KOPT-K1 (cell line): ENCODE measurements around the gene CTSD.

Source experiments
- H3K27ac ChIP-seq: fragments of 200-600 bp; sonication (generic); 2 replicates; pipeline ENCODE4 v1.5.1; 2016; ENCODE audit warnings: antibody characterized with exemption, mild to moderate bottlenecking, low read depth, low read length; ENCODE audit not compliant: poor library complexity, severe bottlenecking
- H3K36me3 ChIP-seq: fragments of 200-600 bp; sonication (generic); 2 replicates; pipeline ENCODE4 v1.5.1; 2017; ENCODE audit warnings: antibody characterized with exemption, mild to moderate bottlenecking, low read length, moderate library complexity; ENCODE audit not compliant: insufficient read depth
- H3K9me3 ChIP-seq: fragments of 200-600 bp; sonication (generic); 2 replicates; pipeline ENCODE4 v1.5.1; 2017; ENCODE audit warnings: antibody characterized with exemption, low read length, mild to moderate bottlenecking; ENCODE audit not compliant: insufficient read depth, poor library complexity, severe bottlenecking

CTSD gene

DNA sequence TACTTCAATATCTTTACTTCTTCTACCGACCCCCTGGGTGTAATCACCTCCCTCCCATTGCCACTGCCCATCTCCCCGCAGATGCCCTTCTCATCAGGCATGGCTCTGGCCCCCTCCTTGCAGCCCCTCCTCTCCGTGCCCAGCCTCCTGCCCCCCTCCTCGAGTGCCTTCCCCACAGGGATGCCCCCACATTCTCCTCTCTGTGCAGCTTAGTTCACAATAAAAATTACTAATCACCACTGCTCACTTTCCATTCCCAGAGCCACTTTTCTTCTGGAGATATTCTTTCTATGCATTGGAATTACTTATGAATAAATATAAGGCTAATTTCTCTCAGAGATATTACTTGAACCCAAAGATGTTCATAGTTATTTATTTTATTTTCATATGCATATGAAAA, 35.4 kb downstream of the CTSD start:
- Histone ChIP-seq H3K27ac (no peak overlapping the region), H3K36me3 (no peaks in the 10 kb centered on the region), H3K9me3 (no peaks in the 10 kb centered on the region)

DNA sequence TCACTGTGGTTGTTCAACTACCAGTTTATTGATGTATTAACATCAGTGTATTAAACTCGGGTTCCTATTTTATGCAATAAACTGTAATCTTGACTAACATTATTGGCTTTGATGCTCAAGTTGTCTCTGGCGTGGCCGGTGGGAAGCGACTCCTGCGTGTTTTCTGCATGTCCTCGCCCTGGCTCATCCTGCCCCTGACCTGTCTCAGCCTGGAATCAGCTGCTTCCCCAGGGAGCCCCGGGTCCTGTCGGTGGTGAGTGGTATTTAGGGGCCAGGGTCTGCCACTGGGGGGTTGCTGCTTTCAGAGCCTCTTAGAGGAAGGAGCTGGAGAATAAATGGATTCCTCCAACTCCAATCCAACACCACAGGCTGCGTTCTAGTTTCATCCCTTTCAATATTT, 35.9 kb downstream of the CTSD start:
- no peaks in the 10 kb centered on the region for H3K9me3 ChIP-seq
- no peaks in the 10 kb centered on the region for H3K36me3 ChIP-seq
- no peak overlapping the region for H3K27ac ChIP-seq

DNA sequence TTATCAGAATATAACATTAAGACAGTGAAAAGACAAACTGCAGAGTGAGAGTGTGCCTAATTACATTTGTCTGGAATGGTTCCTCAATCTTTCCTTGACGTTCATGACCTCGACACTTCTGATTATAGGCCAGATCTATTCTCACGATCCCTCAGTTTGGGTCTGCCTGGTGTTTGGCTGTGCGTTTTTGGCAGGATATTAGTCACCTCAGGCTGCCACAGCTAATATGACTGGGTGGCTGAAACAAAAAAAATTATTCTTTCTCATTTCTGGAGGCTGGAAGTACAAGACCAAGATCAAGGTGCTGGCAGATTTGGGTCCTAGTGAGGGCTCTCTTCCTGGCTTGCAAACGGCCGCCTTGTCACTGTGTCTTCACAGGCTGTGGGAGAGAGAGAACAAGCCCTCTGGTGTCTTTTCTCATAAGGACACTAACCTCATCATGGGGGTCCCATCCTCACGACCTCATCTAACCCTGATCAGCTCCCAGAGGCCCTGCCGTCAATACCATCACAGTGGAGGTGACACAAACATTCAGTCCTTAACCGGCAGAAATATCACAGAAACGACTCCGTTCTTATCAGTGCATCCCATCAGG, 36.5 kb downstream of the CTSD start:
- H3K27ac ChIP-seq: no peak overlapping the region
- H3K36me3 ChIP-seq: no peaks in the 10 kb centered on the region
- H3K9me3 ChIP-seq: no peaks in the 10 kb centered on the region

DNA sequence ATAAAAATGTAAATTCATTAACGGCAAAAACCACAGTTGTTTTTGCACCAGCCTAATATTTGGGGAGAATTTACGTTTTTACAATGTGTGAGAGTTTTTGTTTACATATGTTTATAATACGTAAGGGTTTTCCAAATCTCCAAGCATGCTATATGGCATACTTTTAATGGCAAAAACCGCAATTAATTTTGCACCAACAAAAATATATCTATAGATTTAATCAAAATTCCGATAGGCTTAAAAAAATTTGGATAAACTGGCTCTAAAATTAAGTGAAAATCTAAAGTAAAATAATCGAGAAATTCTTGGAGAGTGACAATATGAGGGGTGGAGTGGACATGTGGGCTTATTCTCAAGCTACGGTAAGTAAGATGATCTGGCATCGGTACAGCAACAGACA, 43.9 kb downstream of the CTSD start:
- Histone ChIP-seq H3K9me3 (no peaks in the 10 kb centered on the region), H3K27ac (no peak overlapping the region), H3K36me3 (no peaks in the 10 kb centered on the region)

DNA sequence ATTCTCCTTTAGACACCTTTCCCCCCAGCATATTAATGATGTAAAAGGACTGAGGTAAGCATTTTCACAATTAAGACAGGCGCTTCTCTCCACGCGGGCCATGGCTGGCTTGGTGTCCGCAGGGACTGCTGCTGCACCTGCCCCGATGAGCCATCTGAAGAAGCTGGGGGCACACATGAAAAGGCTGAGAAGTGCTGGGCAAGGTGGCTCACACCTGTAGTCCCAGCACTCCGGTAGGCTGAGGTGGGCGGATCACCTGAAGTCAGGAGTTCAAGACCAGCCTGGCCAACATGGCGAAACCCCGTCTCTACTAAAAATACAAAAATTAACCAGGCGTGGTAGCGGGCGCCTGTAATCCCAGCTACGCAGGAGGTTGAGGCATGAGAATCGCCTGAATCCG, 45.4 kb downstream of the CTSD start:
- no peaks in the 10 kb centered on the region for H3K9me3 ChIP-seq
- H3K36me3 ChIP-seq: no peaks in the 10 kb centered on the region
- H3K27ac ChIP-seq: no peak overlapping the region

DNA sequence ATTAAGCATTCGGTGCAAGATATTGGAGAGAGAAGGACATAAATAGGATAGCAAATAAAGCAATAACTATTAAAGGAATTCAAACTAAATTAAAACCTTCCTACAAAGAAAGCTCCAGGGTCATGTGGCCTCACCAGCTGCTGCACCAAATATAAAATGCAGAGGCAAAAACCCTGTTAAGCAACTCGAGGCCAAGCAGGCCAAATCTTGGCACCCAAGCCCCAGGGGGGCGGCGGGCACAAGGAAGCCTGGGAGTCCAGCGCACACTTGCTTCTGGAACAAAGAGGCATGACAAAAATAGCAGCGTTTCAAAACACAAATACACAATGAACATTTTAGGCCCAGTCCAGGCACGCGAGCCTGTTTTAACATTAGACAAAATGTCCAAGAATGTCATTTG, 46.0 kb downstream of the CTSD start:
- Histone ChIP-seq H3K9me3 (no peaks in the 10 kb centered on the region), H3K27ac (no peak overlapping the region), H3K36me3 (no peaks in the 10 kb centered on the region)

DNA sequence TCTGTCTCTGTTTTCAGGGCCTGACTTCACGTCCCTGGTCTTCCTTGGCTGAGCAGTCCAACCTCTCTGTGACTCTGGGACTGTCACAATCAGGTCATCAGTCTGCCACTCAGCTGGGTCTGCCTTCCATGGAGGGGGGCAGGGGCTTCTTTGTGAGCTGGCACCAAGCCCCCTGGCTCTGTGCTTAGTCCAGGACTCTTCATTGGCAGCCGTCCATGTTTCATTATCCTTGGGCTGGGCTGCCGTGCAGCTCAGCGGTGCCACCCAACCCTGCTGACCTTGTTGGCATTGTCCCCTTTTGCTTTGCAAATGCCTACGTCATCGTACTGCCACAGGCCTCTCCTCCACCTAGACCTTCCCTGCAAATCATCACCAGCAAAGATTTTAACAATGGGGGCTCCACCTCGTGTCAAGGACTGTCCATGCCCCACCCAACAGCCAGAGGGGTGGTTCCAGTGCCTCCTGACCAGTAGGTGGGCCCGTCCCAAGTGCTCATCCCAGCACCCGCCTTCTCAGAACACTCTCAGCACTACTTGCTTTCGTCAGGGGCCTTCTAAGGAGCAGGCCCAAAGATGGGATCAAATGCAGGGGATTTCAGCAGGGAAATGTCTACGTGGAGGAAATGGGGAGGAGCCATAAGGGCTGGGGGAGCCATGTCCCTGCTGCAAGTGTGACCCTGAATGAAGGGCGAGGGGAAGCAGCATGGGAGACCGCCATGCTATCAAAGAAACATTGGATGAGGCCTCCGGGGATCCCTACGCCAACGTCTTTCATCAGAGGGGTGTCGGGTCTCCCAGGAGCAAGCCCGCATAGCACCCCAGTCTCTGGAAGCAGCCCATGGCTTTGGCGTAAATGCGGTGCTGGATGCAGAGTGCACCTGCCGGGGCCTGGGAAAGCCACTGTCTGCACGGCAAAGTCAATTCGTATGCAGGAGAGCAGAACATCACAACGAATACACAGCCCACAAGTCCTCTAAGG, 48.5 kb downstream of the CTSD start:
- H3K36me3 ChIP-seq: no peaks in the 10 kb centered on the region
- no peaks in the 10 kb centered on the region for H3K9me3 ChIP-seq
- no peak overlapping the region for H3K27ac ChIP-seq

DNA sequence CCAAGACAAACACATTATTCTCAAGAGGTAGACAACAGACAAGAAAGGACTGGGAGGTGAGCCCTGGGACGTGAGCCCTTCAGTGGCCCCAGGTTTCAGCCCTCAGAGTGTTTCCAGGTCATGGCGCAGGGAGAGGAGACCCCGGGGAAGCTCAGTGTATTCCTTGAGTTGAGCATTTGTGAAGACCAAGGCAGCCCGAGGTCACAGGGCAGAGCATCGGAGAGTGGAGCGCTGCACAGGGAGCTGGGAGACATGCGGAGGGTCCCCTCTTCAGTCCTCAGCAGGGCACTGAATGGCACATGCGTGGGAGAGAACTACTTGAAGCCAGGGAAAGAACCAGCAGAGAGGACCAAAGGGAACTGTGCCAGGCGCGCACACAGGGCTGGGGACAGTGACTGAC, 55.0 kb downstream of the CTSD start:
- H3K27ac ChIP-seq: no peak overlapping the region
- H3K9me3 ChIP-seq: peaks cover 8% of the 10 kb centered on the region
- no peaks in the 10 kb centered on the region for H3K36me3 ChIP-seq

DNA sequence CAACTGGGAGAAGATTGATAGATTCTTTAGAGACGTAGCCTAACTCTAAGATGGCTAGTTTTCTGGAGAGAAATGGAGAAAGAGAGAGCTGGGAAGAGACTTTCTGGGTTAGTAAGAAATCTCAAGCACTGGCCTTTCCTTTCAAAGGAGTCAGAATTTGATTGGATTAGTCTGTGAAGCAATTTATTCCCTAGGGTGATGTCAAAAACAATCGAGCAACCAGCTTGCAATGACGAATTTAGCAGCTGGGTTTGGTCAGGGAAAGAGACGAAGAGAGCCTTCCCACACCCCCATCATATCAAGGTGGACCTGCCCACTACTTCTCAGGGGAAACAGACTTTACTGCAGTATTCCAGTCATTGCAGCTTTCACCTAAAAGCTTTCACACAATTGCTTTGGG, 56.0 kb downstream of the CTSD start:
- Histone ChIP-seq H3K27ac (no peak overlapping the region), H3K9me3 (peaks cover 14% of the 10 kb centered on the region), H3K36me3 (no peaks in the 10 kb centered on the region)

DNA sequence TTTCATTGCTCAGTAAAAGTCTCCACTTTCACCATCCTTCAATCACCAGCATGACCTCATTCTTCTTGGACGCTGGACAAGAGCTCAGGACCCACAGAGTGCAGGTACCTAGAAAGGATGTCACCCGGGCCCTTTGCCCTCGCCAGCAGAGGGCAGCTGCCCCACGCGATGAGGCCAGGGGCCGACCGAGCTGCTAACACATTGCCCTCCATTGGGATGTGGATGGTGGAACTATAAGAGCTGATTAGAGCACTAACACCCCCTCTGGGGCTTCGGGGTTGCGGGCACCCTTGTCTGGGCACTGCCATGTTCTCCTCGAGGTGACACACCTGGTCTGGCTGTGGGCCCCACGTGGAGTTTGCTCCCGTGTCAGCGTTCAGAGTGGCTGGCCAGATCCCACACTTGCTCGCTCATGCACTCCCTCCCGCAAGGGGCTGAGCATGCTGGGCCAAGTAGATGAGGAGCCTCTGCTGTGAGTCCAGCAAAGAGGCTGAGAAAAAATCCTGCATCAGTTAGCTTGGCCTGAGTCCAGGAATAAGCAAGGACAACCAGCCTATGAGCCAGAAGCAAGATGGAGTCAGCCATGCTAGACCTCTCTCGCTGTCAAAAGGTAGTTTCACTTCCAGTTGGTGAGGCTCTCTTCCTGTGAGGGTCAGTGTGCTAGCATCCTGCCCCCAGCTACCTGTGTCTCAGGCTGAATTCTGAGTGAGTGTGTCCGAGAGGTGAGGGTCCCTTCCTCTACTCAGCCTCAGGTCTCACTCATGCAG, 56.9 kb downstream of the CTSD start:
- peak overlapping the region; percentile 67 for H3K27ac ChIP-seq
- no peaks in the 10 kb centered on the region for H3K36me3 ChIP-seq

DNA sequence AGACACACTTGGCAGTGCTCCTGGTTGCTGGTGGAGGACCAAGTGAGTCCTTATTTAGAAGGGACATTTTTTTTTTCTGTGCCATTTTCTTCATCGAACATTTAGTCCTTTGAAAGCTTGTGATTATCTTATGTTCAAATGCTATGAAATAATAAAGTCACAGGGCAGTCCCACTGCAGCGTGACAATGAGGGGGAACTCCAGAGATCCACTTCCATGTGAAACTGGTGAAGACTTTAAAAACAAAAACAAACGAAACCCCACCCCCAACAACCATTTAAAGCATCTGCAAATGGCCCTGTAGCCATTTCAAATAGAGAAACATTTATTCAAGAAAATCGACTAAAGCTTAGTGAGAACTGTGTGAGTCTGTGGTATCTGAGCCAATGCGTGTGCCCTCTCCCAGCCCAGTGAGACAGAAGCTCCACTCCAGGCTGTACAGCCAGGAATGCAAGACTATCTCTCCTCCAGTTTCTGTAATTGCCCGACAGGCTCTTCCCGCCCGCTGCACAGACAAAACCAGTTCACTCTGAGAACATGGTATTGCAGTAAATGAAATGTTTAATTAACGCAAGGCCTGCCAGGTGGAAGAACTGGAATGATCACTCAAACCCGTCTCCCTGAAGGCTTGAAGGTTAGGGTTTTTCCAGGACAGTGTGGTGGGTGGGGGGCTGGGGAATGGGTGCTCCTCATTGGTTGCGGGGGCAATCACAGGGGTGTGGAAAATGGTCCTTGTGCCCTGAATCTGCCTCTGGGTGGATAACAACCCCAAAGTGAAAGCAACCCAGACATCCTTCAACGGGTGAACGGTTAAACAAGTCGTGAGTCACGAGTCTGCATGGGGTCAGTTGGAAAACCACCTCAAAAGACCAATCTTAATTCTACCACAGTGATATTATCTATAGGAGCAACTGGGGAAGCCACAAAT, 58.3 kb downstream of the CTSD start:
- Histone ChIP-seq H3K27ac (peak overlapping the region; percentile 67), H3K36me3 (no peaks in the 10 kb centered on the region), H3K9me3 (peaks cover 27% of the 10 kb centered on the region)

More for the DNA sequence above, 56.9 kb downstream of the CTSD start:
- peaks cover 23% of the 10 kb centered on the region for H3K9me3 ChIP-seq

DNA sequence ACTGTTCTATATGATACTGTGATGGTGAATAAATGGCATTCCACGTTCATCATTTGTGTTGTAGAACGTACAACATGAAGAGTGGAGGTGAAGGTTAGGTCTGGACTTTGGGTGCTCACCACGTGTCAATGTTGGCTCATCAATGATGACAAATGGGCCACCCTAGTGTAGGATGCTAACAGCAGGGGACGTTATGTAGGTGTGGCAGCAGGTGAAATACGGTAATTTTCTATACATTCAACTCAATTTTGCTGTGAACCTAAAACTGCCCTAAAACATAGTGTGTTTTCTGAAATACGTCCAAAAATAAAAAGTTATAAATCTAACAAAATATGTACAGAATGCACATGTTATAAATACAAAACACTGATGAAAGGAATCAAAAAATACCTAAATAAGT, 60.6 kb downstream of the CTSD start:
- peaks cover 27% of the 10 kb centered on the region for H3K9me3 ChIP-seq
- no peak overlapping the region for H3K27ac ChIP-seq
- H3K36me3 ChIP-seq: no peaks in the 10 kb centered on the region
